ENCODE data around the gene SLC7A8. TPM values are rescaled to one million over a fixed set of nuclear protein-coding genes. Genes with fewer than 3 reads are reported as not detected.

SLC7A8 gene
- total RNA-seq, 1 donor from 2014 or later, result 1.8 TPM

DNA sequence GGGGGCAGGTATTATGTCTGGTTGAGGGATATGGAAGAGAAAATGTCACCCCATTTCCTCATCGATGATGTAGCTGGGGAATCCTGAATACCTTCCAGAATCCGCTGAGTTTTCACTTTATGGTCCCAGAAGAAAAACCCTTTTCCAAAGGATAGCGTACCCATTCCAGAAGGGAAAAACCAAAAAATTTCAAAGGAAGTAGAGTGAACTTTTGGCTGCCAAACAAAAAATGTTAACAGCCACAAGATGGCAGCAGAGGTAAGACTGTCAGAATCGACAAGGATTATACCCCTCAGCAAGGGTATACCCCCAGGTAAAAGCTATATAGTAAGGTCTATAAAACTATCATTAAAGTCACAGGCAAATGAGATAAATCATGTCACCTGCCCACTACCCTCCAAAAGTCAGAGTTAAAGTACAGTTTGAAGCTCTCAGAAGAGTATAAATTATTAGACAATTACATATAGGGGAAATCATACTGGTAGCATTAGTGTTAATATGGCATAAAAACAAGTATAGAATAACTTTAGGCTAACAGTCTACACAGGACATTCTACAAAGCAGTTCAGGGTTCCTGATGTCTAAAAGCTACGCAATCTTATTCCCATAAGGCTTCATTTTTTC, 106.6 kb downstream of the SLC7A8 start:
- peaks cover 7% of the 10 kb centered on the region for H3K4me1 Mint-ChIP-seq
- TF ChIP-seq, protein P1, sequence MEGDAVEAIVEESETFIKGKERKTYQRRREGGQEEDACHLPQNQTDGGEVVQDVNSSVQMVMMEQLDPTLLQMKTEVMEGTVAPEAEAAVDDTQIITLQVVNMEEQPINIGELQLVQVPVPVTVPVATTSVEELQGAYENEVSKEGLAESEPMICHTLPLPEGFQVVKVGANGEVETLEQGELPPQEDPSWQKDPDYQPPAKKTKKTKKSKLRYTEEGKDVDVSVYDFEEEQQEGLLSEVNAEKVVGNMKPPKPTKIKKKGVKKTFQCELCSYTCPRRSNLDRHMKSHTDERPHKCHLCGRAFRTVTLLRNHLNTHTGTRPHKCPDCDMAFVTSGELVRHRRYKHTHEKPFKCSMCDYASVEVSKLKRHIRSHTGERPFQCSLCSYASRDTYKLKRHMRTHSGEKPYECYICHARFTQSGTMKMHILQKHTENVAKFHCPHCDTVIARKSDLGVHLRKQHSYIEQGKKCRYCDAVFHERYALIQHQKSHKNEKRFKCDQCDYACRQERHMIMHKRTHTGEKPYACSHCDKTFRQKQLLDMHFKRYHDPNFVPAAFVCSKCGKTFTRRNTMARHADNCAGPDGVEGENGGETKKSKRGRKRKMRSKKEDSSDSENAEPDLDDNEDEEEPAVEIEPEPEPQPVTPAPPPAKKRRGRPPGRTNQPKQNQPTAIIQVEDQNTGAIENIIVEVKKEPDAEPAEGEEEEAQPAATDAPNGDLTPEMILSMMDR (IDR thresholded peaks at IDR 0.05), result no peak
- intact Hi-C loops (cut with micrococcal nuclease), result loop anchor here (1.0 to 5.0 kb wide), 3 partner anchors 43 to 220 kb away; no protein-coding TSS in a partner anchor
- H3K36me3 Mint-ChIP-seq (ENCODE audit: low read depth), result peaks cover 92% of the 10 kb centered on the region
- CTCF ChIA-PET, result interaction anchor here (0.7 to 3.5 kb wide), 18 partner anchors 8 to 306 kb away, joined by 3 to 35 read pairs (median 5); partner anchors contain the start of genes ACIN1, C14orf119, CDH24 and SLC7A8
- ATAC-seq (ENCODE audit: low read depth) (peak; percentile 67), DNase-seq (no peak)
- H3K4me3 Mint-ChIP-seq, result no peak overlapping the region
- POLR2A ChIA-PET, result interaction anchor here (1.2 to 2.7 kb wide), 2 partner anchors 8 to 18 kb away, joined by 4 to 17 read pairs; partner anchors contain the start of genes ACIN1 and C14orf119
- H3K27me3 Mint-ChIP-seq, result no peaks in the 10 kb centered on the region
- no peak overlapping the region for H3K27ac Mint-ChIP-seq
- H3K9me3 Mint-ChIP-seq, result no peaks in the 10 kb centered on the region

Other genes starting within 250 kb of the SLC7A8 start
- 28.4 and 33.2 TPM in 2 replicates for gene HAUS4, start 226.6 kb downstream of the SLC7A8 start, total RNA-seq
- gene AJUBA, start 201.1 kb downstream of the SLC7A8 start, total RNA-seq, result 0.29 and 0.67 TPM in 2 replicates
- gene C14orf93, start 173.5 kb downstream of the SLC7A8 start, total RNA-seq, result 13.5 and 14.0 TPM in 2 replicates
- gene PSMB5, start 148.8 kb downstream of the SLC7A8 start, total RNA-seq, result 53.3 and 67.5 TPM in 2 replicates
- gene PSMB11, start 141.4 kb downstream of the SLC7A8 start, total RNA-seq, result not detected in 2 replicates
- gene CDH24, start 126.1 kb downstream of the SLC7A8 start, total RNA-seq, result 0.73 and 1.3 TPM in 2 replicates
- 238 and 263 TPM in 2 replicates for gene ACIN1, start 88.5 kb downstream of the SLC7A8 start, total RNA-seq
- 35.3 and 36.0 TPM in 2 replicates for gene C14orf119, start 88.2 kb downstream of the SLC7A8 start, total RNA-seq
- gene CIROP, start 78.7 kb downstream of the SLC7A8 start, total RNA-seq, result not detected in 2 replicates
- gene CEBPE, start 64.4 kb downstream of the SLC7A8 start, total RNA-seq, result 0.17 and 0.20 TPM in 2 replicates
- not detected in 2 replicates for gene RNF212B, start 54.3 kb upstream of the SLC7A8 start, total RNA-seq
- 10.8 and 11.5 TPM in 2 replicates for gene HOMEZ, start 102.5 kb upstream of the SLC7A8 start, total RNA-seq
- gene PPP1R3E, start 119.2 kb upstream of the SLC7A8 start, total RNA-seq, result 23.4 and 28.9 TPM in 2 replicates
- 10.4 and 11.8 TPM in 2 replicates for gene BCL2L2, start 123.2 kb upstream of the SLC7A8 start, total RNA-seq
- gene PABPN1, start 137.8 kb upstream of the SLC7A8 start, total RNA-seq, result 259 and 264 TPM in 2 replicates
- gene SLC22A17, start 169.2 kb upstream of the SLC7A8 start, total RNA-seq, result 0.20 TPM in 1 of 2 replicates, not detected in the other
- not detected in 2 replicates for gene EFS, start 181.5 kb upstream of the SLC7A8 start, total RNA-seq
- gene IL25, start 189.1 kb upstream of the SLC7A8 start, total RNA-seq, result not detected in 2 replicates
- gene CMTM5, start 193.4 kb upstream of the SLC7A8 start, total RNA-seq, result not detected in 2 replicates
- not detected in 2 replicates for gene MYH6, start 224.6 kb upstream of the SLC7A8 start, total RNA-seq

Data from activated B cell treated with CpG ODN at 0.5 μM for 24 hours (primary cell).